ENCODE data around the gene CABLES1.
"Not testable (repeated sequence)": the region's sequence is repeated elsewhere in the genome, so short reads cannot be mapped to it uniquely, and the experiment has no call there.

Gene CABLES1

DNA sequence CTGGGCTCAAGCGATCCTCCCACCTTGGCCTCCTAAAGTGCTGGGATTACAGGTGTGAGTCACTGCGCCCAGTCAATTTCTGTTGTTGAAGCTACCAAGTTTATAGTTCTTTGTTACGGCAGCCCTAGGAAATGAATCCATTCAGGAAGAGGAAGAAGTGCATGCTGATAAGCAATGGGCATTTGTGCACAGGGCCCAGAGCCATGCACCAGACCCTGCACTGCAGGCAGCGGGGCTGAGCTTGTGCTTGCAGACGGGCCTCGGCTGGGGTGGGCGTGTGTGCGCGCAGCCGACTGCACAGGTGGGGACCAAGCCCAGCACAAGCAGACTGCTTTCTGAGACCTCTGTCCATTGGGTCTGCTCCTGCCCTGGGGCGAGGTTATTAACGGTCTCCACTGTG lies 144.6 kb downstream of the CABLES1 start:
- H3K4me3 ChIP-seq (ENCODE audit: low read depth, low read length): no peak overlapping the region
- TF ChIP-seq, protein P1, sequence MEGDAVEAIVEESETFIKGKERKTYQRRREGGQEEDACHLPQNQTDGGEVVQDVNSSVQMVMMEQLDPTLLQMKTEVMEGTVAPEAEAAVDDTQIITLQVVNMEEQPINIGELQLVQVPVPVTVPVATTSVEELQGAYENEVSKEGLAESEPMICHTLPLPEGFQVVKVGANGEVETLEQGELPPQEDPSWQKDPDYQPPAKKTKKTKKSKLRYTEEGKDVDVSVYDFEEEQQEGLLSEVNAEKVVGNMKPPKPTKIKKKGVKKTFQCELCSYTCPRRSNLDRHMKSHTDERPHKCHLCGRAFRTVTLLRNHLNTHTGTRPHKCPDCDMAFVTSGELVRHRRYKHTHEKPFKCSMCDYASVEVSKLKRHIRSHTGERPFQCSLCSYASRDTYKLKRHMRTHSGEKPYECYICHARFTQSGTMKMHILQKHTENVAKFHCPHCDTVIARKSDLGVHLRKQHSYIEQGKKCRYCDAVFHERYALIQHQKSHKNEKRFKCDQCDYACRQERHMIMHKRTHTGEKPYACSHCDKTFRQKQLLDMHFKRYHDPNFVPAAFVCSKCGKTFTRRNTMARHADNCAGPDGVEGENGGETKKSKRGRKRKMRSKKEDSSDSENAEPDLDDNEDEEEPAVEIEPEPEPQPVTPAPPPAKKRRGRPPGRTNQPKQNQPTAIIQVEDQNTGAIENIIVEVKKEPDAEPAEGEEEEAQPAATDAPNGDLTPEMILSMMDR (IDR thresholded peaks at IDR 0.05; ENCODE audit: low read depth, low read length): no peak

DNA sequence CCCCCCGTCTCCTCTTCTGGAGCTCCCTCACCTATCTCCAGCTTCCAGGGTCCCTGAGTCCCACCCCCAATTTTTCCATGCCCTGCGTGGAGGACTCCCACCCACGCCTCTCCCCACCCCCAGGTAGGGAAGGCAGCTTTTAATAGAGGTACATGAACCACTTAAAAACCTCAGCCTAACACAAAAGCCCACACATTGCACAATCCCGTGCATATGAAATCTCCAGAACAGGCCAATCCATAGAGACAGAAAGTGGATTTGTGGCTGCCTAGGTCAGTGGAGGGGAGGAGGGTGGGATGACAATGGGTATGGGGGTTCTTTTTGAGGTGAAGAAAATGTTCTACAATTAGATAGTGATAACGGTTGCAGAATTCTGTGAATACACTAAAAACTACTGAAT lies 145.6 kb downstream of the CABLES1 start:
- TF ChIP-seq, protein P1 (IDR thresholded peaks at IDR 0.05; ENCODE audit: low read depth, low read length): no peak

DNA sequence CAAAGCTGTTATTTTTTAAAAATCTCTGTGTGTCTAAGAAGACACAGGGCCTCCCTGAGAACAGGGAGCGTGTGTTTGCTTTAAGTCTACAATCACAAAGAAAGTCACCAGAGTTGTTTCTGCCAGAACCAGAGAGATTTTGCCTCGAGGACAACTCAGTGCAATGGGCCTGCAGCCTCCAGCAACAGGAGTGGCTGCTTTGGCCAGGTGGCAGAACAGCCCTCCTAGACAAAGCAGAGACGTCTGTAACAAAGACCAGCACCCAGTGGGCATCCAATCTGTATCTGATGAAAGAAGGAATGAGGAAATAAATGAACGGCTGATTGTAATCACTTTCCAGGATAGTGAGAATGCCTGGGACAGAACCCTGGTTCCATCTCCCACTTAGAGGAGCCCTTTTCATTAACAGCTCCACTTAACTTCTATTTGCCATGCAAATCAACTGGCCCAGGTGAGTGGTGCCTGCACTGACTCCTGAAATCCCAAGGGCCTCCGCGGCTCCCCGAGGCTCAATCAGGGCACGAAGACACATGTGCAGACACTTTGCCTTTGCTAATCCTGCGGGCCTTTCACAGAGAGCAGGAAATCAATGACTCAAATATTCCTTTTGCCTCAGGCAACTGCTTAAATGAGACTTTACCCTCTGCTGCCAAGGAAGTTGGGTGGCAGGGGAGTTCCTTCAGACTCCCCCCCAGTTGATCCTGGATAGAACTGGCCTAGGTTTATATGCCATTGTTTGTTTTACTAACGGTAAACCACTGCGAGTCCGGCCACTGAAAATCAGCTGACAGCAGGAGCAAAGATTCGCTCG lies 146.5 kb downstream of the CABLES1 start:
- H3K4me3 ChIP-seq (ENCODE audit: low read depth, low read length): no peak overlapping the region
- TF ChIP-seq, protein P1 (IDR thresholded peaks at IDR 0.05; ENCODE audit: low read depth, low read length): no peak

More for the DNA sequence above, 145.6 kb downstream of the CABLES1 start:
- no peak overlapping the region for H3K4me3 ChIP-seq (ENCODE audit: low read depth, low read length)

- TF ChIP-seq, protein P1 (IDR thresholded peaks at IDR 0.05; ENCODE audit: low read depth, low read length): no peak
- no peak overlapping the region for H3K4me3 ChIP-seq (ENCODE audit: low read depth, low read length)
Observed at GRCh38 chr18:23282437-23282781, 147.1 kb downstream of the CABLES1 start.

- TF ChIP-seq, protein P1 (IDR thresholded peaks at IDR 0.05; ENCODE audit: low read depth, low read length): no peak
- no peak overlapping the region for H3K4me3 ChIP-seq (ENCODE audit: low read depth, low read length)
Observed at GRCh38 chr18:23283916-23284430, 148.7 kb downstream of the CABLES1 start.

DNA sequence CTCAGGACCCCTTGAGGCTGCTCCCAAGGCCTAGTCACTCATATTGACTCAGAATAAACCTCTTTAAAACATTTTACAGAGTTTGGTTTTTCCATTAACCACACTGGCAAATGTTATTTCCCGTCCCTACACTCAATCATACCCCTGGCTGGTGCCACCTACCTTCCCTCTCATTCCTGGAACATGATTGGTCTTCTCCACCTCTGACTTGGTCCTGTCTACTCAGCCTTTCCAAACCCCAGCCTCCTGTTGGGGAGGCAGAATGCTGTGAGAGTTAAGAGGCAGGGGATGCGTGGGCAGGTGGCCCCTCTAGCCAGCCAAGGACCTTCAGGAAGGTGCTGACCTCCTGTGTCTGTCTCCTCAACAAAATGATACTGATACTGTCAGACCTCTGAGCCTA lies 149.3 kb downstream of the CABLES1 start:
- TF ChIP-seq, protein P1 (IDR thresholded peaks at IDR 0.05; ENCODE audit: low read depth, low read length): no peak
- H3K4me3 ChIP-seq (ENCODE audit: low read depth, low read length): no peak overlapping the region

GRCh38 chr18:23285581-23285980 lies 150.3 kb downstream of the CABLES1 start:
- H3K4me3 ChIP-seq (ENCODE audit: low read depth, low read length): not testable (repeated sequence)

All from WI38 (cell line).